Tibial nerve (tissue), 3 donors: ENCODE data around the gene RUSC2.

Experiments used
- POLR2A ChIP-seq, 2 donors: fragments of 450-650 bp; IDR thresholded peaks; one replicate each; pipeline ENCODE4 v1.6.1; 2017; ENCODE audit warnings: antibody characterized with exemption in 2 of 2, mild to moderate bottlenecking in 2 of 2, moderate library complexity in 2 of 2
- TF ChIP-seq, protein P1 (sequence below), 5 experiments: fragments of 200-600 bp in 3 of 5; fragments of 450-650 bp in 2 of 5; sonication (generic) in 3 of 5; IDR thresholded peaks; one replicate each; pipeline ENCODE4 v1.5.1; 2016 to 2019; ENCODE audit warnings: antibody characterized with exemption in 5 of 5, mild to moderate bottlenecking in 3 of 5, moderate library complexity in 2 of 5

DNA sequence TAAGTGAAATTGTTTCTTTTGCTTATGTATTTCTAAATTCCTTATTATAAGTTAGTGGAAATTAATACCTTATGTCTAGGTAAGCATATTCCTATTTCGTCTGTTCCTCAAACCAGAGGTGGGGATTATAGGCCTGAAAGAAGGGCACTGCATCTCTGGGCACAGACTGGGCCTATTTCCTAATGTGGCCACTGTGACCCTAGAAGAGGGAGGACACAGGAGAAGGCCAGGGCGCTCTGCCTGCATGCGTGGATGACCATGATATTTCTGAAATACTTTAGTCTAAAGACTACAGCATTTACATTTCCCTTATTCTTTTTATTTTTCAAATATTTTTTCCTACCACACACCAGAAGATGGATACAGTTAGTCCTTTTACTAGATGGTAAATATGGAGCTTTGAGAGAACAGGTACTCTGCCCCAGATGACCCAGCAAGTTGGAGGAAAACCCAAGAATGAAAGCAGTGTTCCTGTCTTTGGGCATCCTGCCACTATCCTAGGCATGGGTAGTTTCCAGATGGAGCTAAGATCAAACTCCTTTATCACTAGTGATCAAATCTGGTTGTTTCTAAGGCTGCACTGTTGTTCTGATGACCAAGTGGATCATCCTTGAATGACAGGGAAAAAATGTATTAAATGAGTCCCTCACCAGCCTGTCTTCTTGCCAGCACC lies 27.8 kb downstream of the RUSC2 start:
- TF ChIP-seq, protein P1, sequence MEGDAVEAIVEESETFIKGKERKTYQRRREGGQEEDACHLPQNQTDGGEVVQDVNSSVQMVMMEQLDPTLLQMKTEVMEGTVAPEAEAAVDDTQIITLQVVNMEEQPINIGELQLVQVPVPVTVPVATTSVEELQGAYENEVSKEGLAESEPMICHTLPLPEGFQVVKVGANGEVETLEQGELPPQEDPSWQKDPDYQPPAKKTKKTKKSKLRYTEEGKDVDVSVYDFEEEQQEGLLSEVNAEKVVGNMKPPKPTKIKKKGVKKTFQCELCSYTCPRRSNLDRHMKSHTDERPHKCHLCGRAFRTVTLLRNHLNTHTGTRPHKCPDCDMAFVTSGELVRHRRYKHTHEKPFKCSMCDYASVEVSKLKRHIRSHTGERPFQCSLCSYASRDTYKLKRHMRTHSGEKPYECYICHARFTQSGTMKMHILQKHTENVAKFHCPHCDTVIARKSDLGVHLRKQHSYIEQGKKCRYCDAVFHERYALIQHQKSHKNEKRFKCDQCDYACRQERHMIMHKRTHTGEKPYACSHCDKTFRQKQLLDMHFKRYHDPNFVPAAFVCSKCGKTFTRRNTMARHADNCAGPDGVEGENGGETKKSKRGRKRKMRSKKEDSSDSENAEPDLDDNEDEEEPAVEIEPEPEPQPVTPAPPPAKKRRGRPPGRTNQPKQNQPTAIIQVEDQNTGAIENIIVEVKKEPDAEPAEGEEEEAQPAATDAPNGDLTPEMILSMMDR (IDR thresholded peaks at IDR 0.05), result no peak
- TF ChIP-seq POLR2A (IDR thresholded peaks at IDR 0.05), result no peak
